Activated CD8-positive, alpha-beta memory T cell treated with anti-CD3 and anti-CD28 coated beads, Interleukin-2, amount 10 ng/mL, durations not matched to agents 7 days and 5 days (primary cell): ENCODE measurements around the gene ILKAP. TPM values are rescaled to one million over a fixed set of nuclear protein-coding genes. Genes with fewer than 3 reads are reported as not detected.
A peak's percentile ranks its signal among the peaks of the same experiment; 100 is the strongest.

Source experiments
- ATAC-seq: fragments of 150-1000 bp; cut with Tn5 transposase; one replicate; pipeline ENCODE4 v1.10.0; 2021; ENCODE audit warnings: moderate library complexity
- CTCF ChIA-PET: fragments of 350-600 bp; sonication (Branson Sonifier 250); formaldehyde crosslinking; loops from one replicate; lab custom pipeline; 2021; ENCODE audit warnings: antibody characterized with exemption; lab: Charles Lee
- DNase-seq: peaks from one replicate; pipeline ENCODE4 v3.0.0-alpha.2; 2020
- H3K27ac Mint-ChIP-seq: one replicate; pipeline ENCODE4 v1.8.0; 2021; ENCODE audit warnings: mild to moderate bottlenecking, mixed read lengths
- H3K27me3 Mint-ChIP-seq: one replicate; pipeline ENCODE4 v1.8.0; 2021; ENCODE audit warnings: mixed read lengths
- H3K36me3 Mint-ChIP-seq: one replicate; pipeline ENCODE4 v1.8.0; 2021; ENCODE audit warnings: mild to moderate bottlenecking, mixed read lengths
- H3K4me1 Mint-ChIP-seq: one replicate; pipeline ENCODE4 v1.8.0; 2021; ENCODE audit warnings: mixed read lengths
- H3K4me3 Mint-ChIP-seq: one replicate; pipeline ENCODE4 v1.8.0; 2021; ENCODE audit warnings: mild to moderate bottlenecking, moderate library complexity, mixed read lengths
- H3K9me3 Mint-ChIP-seq: one replicate; pipeline ENCODE4 v1.8.0; 2022; ENCODE audit warnings: low read depth, mixed read lengths
- total RNA-seq, 2 experiments: library from RNA; stranded (reverse); gene quantifications; one replicate each; pipeline ENCODE4 v1.2.3, GENCODE V29; 2021

Gene ILKAP
- total RNA-seq, 2 experiments from 2014 or later, result 52.6 to 61.7 TPM

DNA sequence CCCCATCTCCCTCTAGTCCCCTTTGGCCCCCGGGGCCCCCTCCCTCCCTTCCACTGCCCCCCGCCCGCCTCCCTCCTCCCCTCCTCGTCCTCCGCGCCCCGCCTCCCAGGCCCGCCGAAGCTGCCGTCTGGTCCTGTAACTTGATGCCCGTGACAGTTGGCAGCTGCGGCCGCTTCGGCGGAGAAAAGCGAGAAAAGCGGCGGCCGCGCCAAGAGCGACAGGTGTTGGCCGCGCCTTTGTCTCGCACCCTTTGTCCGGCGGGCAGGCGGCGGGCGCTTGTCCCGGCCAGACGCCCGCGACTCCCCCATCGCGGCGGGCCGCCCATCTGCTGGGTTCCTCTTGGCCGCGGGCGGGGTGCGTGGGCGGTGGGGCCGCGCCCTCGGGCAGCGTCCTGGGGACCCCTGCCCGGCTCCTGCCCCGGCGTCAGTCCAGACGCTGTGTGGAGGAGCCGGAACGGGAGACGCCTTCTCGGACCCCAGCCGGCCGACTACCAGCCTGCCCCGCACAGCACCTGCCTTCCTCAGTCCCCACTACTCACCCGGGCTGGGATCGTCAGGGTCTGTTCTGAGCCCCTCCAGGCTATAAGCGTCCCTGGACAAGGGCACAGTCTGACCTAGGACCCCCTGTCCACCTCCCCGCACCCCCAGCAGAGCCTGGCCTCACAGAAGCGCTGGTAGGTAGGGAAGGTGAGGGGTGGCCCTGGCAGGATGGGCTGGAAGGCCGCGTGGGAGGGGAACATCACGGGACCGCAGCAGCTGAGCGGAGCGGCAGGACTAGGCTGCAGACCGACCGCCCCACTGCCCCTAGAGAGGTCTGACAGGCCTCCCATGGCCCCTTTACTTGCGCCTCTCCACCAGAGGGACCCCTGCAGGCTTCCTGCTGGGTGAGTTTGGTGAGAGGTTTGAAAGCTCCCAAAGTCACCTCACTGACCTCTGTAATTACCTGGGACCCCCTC, 37.5 kb upstream of the ILKAP start:
- CTCF ChIA-PET, result interaction anchor here (6.9 kb wide), 1 partner anchor 22 kb away, joined by 26 read pairs; no protein-coding TSS in a partner anchor
- no peaks in the 10 kb centered on the region for H3K9me3 Mint-ChIP-seq
- DNase-seq (no peak), ATAC-seq (no peak)
- no peak overlapping the region for H3K4me3 Mint-ChIP-seq
- peaks cover 2% of the 10 kb centered on the region for H3K4me1 Mint-ChIP-seq
- peaks cover 3% of the 10 kb centered on the region for H3K36me3 Mint-ChIP-seq
- H3K27ac Mint-ChIP-seq, result no peak overlapping the region
- peaks cover 42% of the 10 kb centered on the region for H3K27me3 Mint-ChIP-seq

DNA sequence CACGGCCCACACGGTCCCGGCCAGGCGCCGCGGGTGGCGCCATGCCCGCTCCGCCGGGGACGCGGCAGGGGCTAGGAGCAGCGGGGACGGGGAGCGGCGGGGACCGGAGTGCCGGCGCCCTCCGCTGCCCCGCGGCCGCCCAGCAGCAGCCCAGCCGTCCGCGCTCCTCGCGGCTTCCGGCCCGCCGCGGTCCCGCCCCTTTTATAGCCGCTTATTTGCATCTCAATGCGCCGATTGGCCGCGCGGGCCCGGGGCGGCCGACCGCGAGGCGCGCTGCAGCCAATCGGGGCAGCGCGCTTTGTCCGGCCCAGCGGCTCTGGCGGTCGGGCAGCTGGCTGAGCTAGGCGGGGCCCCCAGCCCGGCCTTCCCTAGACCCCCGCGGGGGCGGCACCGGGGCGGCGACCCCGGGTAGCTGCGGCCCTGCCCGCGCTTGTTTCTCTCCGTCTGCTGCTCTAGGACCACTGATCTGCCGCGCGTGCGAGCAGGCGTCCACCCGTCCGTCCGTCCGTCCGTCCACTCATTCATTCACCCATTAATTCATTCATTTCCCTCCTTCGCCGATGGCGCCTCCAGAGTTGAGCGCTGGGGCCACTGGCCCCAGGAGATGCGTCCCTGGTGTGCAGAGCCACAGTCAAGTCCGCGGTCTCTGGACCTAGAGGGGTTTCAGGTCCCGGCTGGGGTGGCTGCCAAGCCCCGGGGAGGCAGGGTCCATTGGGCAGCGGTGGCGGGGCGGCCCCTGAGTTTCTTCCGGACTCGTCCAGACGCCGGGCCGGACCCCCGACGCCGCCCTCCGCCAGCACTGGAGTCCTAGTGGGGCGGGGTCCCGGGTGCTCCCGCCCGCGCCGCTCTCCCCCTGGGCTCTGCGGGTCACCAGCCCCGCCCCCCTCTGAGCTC, 36.6 kb upstream of the ILKAP start, which contains the start of gene HES6:
TSS of gene HES6 (minus strand) at position 176 of the 894 bp plus-strand sequence. CDS start at position 43, 133 bp downstream.
- H3K4me1 Mint-ChIP-seq, result peaks cover 2% of the 10 kb centered on the region
- CTCF ChIA-PET, result interaction anchor here (6.9 kb wide), 1 partner anchor 23 kb away, joined by 26 read pairs; no protein-coding TSS in a partner anchor

DNA sequence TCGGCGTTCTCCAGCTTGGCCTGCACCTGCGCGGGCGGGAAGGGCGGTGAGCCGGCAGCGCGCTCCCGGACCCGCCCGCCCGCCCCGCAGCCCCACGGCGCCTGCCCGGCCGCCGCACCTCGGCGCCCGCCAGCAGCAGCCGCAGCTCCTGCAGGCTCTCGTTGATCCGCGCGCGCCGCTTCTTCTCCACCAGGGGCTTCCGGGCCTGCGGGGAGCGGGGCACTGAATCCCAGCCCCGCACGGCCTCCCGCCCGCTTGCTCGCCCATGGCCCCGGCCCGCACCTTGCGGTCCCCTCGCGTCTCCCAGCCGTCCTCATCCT, 36.0 kb upstream of the ILKAP start:
- DNase-seq, result no peak
- H3K27ac Mint-ChIP-seq, result no peak overlapping the region
- peaks cover 3% of the 10 kb centered on the region for H3K4me1 Mint-ChIP-seq
- H3K36me3 Mint-ChIP-seq, result no peaks in the 10 kb centered on the region
- no peaks in the 10 kb centered on the region for H3K9me3 Mint-ChIP-seq
- CTCF ChIA-PET, result interaction anchor here (6.9 kb wide), 1 partner anchor 24 kb away, joined by 26 read pairs; no protein-coding TSS in a partner anchor
- H3K27me3 Mint-ChIP-seq, result peaks cover 52% of the 10 kb centered on the region
- no peak overlapping the region for H3K4me3 Mint-ChIP-seq
- peak; percentile 32 for ATAC-seq

More for the DNA sequence above, 36.6 kb upstream of the ILKAP start, which contains the start of gene HES6:
- ATAC-seq (peak; percentile 92), DNase-seq (peak; percentile 85)
- no peak within 1 kb of the TSS for H3K27ac Mint-ChIP-seq
- H3K36me3 Mint-ChIP-seq, result no peaks in the 10 kb centered on the region
- H3K27me3 Mint-ChIP-seq, result peaks cover 51% of the 10 kb centered on the region
- peak within 1 kb of the TSS; percentile 83 for H3K4me3 Mint-ChIP-seq
- H3K9me3 Mint-ChIP-seq, result no peaks in the 10 kb centered on the region

DNA sequence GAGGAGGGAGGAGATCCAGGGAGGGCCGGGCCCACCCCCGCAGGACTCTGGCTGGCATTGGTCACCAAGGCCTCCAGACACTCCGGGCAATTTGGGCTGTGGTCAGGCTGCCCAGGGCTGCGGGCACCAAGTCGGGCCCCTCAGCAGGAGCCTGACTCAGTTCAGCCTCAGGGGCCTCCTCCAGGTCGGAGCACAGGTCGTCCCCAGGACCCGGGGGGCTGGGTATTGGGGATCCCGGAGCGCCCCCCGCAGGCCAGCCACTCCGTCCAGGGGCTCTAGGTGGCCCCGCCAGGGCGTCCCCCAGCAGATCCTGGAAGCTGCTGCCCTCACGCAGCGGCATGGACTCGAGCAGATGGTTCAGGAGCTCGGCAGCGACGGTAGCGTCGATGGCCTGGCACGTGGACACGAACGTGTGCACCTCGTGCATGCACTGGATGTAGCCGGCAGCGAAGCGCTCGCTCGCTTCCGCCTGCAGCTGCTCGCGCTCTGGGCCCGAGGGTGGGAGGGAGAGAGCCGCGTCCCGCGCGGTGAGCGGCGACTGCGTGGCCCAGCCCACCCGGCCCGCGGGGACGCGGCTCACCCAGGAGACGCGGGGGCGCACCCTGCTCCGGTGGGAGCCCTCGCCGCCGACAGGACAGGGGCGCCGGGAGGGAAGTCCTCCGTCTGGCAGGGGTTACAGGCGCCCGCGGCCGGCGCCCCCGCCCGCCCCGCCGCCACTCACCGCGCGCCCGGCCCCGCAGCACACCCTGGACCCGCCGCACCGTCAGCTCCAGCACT, 35.5 kb upstream of the ILKAP start:
- Mint-ChIP-seq H3K4me1 (peaks cover 4% of the 10 kb centered on the region), H3K36me3 (no peaks in the 10 kb centered on the region), H3K27ac (no peak overlapping the region), H3K4me3 (peak overlapping the region; percentile 35), H3K9me3 (no peaks in the 10 kb centered on the region), H3K27me3 (peaks cover 53% of the 10 kb centered on the region)
- DNase-seq (peak; percentile 56), ATAC-seq (peak; percentile 8)
- CTCF ChIA-PET, result interaction anchor here (6.9 kb wide), 1 partner anchor 24 kb away, joined by 26 read pairs; no protein-coding TSS in a partner anchor

- Mint-ChIP-seq H3K27me3 (peaks cover 59% of the 10 kb centered on the region), H3K27ac (no peak overlapping the region), H3K4me3 (peak overlapping the region; percentile 21), H3K4me1 (peaks cover 4% of the 10 kb centered on the region), H3K9me3 (no peaks in the 10 kb centered on the region), H3K36me3 (no peaks in the 10 kb centered on the region)
- ATAC-seq, result no peak
- CTCF ChIA-PET, result interaction anchor here (6.9 kb wide), 1 partner anchor 25 kb away, joined by 26 read pairs; no protein-coding TSS in a partner anchor
- DNase-seq, result no peak
Measured at GRCh38 chr2:238238311-238238765, 34.8 kb upstream of the ILKAP start.

GRCh38 chr2:238237431-238238135, 34.1 kb upstream of the ILKAP start:
- DNase-seq, result no peak
- ATAC-seq, result no peak
- Mint-ChIP-seq H3K27me3 (peaks cover 65% of the 10 kb centered on the region), H3K4me1 (peaks cover 4% of the 10 kb centered on the region), H3K4me3 (no peak overlapping the region), H3K36me3 (no peaks in the 10 kb centered on the region), H3K27ac (no peak overlapping the region), H3K9me3 (no peaks in the 10 kb centered on the region)
- CTCF ChIA-PET, result interaction anchor here (6.9 kb wide), 1 partner anchor 26 kb away, joined by 26 read pairs; no protein-coding TSS in a partner anchor

GRCh38 chr2:238236571-238236970, 33.1 kb upstream of the ILKAP start:
- Mint-ChIP-seq H3K27ac (no peak overlapping the region), H3K27me3 (peaks cover 67% of the 10 kb centered on the region), H3K4me1 (peaks cover 8% of the 10 kb centered on the region), H3K4me3 (no peak overlapping the region), H3K36me3 (no peaks in the 10 kb centered on the region), H3K9me3 (no peaks in the 10 kb centered on the region)
- DNase-seq, result no peak
- no peak for ATAC-seq
- CTCF ChIA-PET, result interaction anchor here (0.5 to 6.9 kb wide), 2 partner anchors 17 to 27 kb away, joined by 3 to 26 read pairs; no protein-coding TSS in a partner anchor

GRCh38 chr2:238235856-238236255, 32.4 kb upstream of the ILKAP start:
- Mint-ChIP-seq H3K9me3 (no peaks in the 10 kb centered on the region), H3K27me3 (peaks cover 63% of the 10 kb centered on the region)

GRCh38 chr2:238235331-238235732, 31.8 kb upstream of the ILKAP start:
- Mint-ChIP-seq H3K4me3 (peak overlapping the region; percentile 22), H3K9me3 (no peaks in the 10 kb centered on the region), H3K36me3 (no peaks in the 10 kb centered on the region), H3K27ac (no peak overlapping the region), H3K27me3 (peaks cover 66% of the 10 kb centered on the region), H3K4me1 (peaks cover 14% of the 10 kb centered on the region)
- CTCF ChIA-PET, result interaction anchor here (6.9 kb wide), 1 partner anchor 28 kb away, joined by 26 read pairs; no protein-coding TSS in a partner anchor
- ATAC-seq, result no peak
- no peak for DNase-seq

More at GRCh38 chr2:238235856-238236255, 32.4 kb upstream of the ILKAP start:
- no peak overlapping the region for H3K4me3 Mint-ChIP-seq
- CTCF ChIA-PET, result interaction anchor here (6.9 kb wide), 1 partner anchor 28 kb away, joined by 26 read pairs; no protein-coding TSS in a partner anchor
- peaks cover 10% of the 10 kb centered on the region for H3K4me1 Mint-ChIP-seq
- H3K27ac Mint-ChIP-seq, result no peak overlapping the region
- no peak for DNase-seq
- no peaks in the 10 kb centered on the region for H3K36me3 Mint-ChIP-seq
- ATAC-seq, result no peak

- no peak for ATAC-seq
- CTCF ChIA-PET, result no interaction called here
- Mint-ChIP-seq H3K27me3 (peaks cover 69% of the 10 kb centered on the region), H3K27ac (no peak overlapping the region), H3K4me1 (peaks cover 14% of the 10 kb centered on the region), H3K36me3 (no peaks in the 10 kb centered on the region), H3K4me3 (peak overlapping the region; percentile 16), H3K9me3 (no peaks in the 10 kb centered on the region)
- DNase-seq, result no peak
Measured at GRCh38 chr2:238233625-238234024, 30.1 kb upstream of the ILKAP start.

- peaks cover 14% of the 10 kb centered on the region for H3K4me1 Mint-ChIP-seq
- CTCF ChIA-PET, result interaction anchor here (0.7 to 1.1 kb wide), 3 partner anchors 23 to 719 kb away, joined by 3 to 5 read pairs (median 4); no protein-coding TSS in a partner anchor
- no peaks in the 10 kb centered on the region for H3K36me3 Mint-ChIP-seq
- DNase-seq (no peak), ATAC-seq (no peak)
- H3K9me3 Mint-ChIP-seq, result no peaks in the 10 kb centered on the region
- H3K4me3 Mint-ChIP-seq, result peak overlapping the region; percentile 72
- H3K27me3 Mint-ChIP-seq, result peaks cover 50% of the 10 kb centered on the region
- H3K27ac Mint-ChIP-seq, result no peak overlapping the region
Measured at GRCh38 chr2:238231809-238232208, 28.3 kb upstream of the ILKAP start.
